T-cell (primary cell): ENCODE data around the gene SP1. TPM values are rescaled to one million over a fixed set of nuclear protein-coding genes. Genes with fewer than 3 reads are reported as not detected.
"Not testable (repeated sequence)": the region's sequence is repeated elsewhere in the genome, so short reads cannot be mapped to it uniquely, and the experiment has no call there.

Source experiments
- ATAC-seq, 4 experiments: fragments of 200-7000 bp in 3 of 4; fragments of 150-1000 bp in 1 of 4; cut with Tn5 transposase; replicated peaks in 1 of 4; 1 replicate in 3 of 4; 2 replicates in 1 of 4; pipeline ENCODE4 v1.10.0; 2021; ENCODE audit warnings: moderate library complexity in 3 of 4, mild to moderate bottlenecking in 2 of 4, moderate number of reproducible peaks in 1 of 4
- CTCF ChIA-PET, 2 donors: fragments of 300-600 bp; sonication (Branson Sonifier 250); formaldehyde crosslinking; loops; one replicate each; lab custom pipeline; 2022; ENCODE audit warnings: antibody characterized with exemption in 2 of 2; lab: Charles Lee
- POLR2A ChIA-PET, 2 donors: fragments of 300-600 bp; sonication (Branson Sonifier 250); formaldehyde crosslinking; loops; one replicate each; lab custom pipeline; 2022; ENCODE audit warnings: antibody characterized with exemption in 2 of 2; lab: Charles Lee
- DNase-seq, 35 experiments: peaks; one replicate each; pipeline versions ENCODE4 v3.0.0 to v3.0.0-alpha.2; 2013 to 2023
- H3K27ac ChIP-seq: one replicate; pipeline ENCODE4 v1.5.1; 2013; ENCODE audit warnings: low read length
- H3K27me3 ChIP-seq, 2 experiments: replicated peaks in 1 of 2; 1 replicate in 1 of 2; 2 replicates in 1 of 2; pipeline versions ENCODE4 v1.6.1 to v1.7.0; 2013; ENCODE audit warnings: low read length in 1 of 2, mixed read lengths in 1 of 2; ENCODE audit not compliant: control insufficient read depth in 2 of 2, insufficient read depth in 2 of 2; ENCODE audit errors: extremely low read depth in 1 of 2
- H3K36me3 ChIP-seq, 2 donors: 1 replicate in 1 of 2; 2 replicates in 1 of 2; pipeline versions ENCODE4 v1.6.1 to v1.7.0; 2013; ENCODE audit warnings: low read length in 1 of 2; ENCODE audit not compliant: control insufficient read depth in 2 of 2, insufficient read depth in 1 of 2; ENCODE audit errors: extremely low read depth in 1 of 2
- H3K4me1 ChIP-seq, 2 experiments: 1 replicate in 1 of 2; 2 replicates in 1 of 2; pipeline versions ENCODE4 v1.6.1 to v1.7.0; 2013; ENCODE audit warnings: low read length in 2 of 2, mixed read lengths in 1 of 2; ENCODE audit not compliant: insufficient read depth in 2 of 2, control insufficient read depth in 1 of 2; ENCODE audit errors: extremely low read depth in 1 of 2
- H3K4me3 ChIP-seq, 2 donors: 1 replicate in 1 of 2; 2 replicates in 1 of 2; pipeline versions ENCODE4 v1.5.1 to v1.7.0; 2013; ENCODE audit warnings: mild to moderate bottlenecking in 2 of 2, low read length in 1 of 2, moderate library complexity in 1 of 2; ENCODE audit not compliant: control insufficient read depth in 1 of 2; ENCODE audit errors: extremely low read depth in 1 of 2
- H3K9me3 ChIP-seq: 2 replicates; pipeline ENCODE4 v1.7.0; 2013
- H3K27ac Mint-ChIP-seq, 2 donors: one replicate each; pipeline ENCODE4 v1.8.0; 2020 to 2021; ENCODE audit warnings: mild to moderate bottlenecking in 2 of 2, mixed read lengths in 2 of 2
- H3K27me3 Mint-ChIP-seq, 2 donors: one replicate each; pipeline ENCODE4 v1.8.0; 2021 to 2022; ENCODE audit warnings: mixed read lengths in 2 of 2
- H3K36me3 Mint-ChIP-seq: one replicate; pipeline ENCODE4 v1.8.0; 2021; ENCODE audit warnings: mixed read lengths
- H3K4me1 Mint-ChIP-seq, 3 donors: one replicate each; pipeline ENCODE4 v1.8.0; 2020 to 2022; ENCODE audit warnings: mixed read lengths in 3 of 3, mild to moderate bottlenecking in 1 of 3
- H3K4me3 Mint-ChIP-seq, 3 donors: one replicate each; pipeline ENCODE4 v1.8.0; 2020 to 2022; ENCODE audit warnings: mild to moderate bottlenecking in 3 of 3, mixed read lengths in 3 of 3, moderate library complexity in 3 of 3
- H3K9me3 Mint-ChIP-seq, 3 donors: one replicate each; pipeline ENCODE4 v1.8.0; 2020 to 2022; ENCODE audit warnings: mixed read lengths in 3 of 3
- WGBS: methylation state at CpG from one replicate; pipeline ENCODE4 v1.1.5; 2013; ENCODE audit warnings: missing lambda C conversion rate; ENCODE audit not compliant: insufficient coverage; 5-methylcytosine and 5-hydroxymethylcytosine counted together
- total RNA-seq, 35 experiments: library from RNA in 6 of 35; stranded (reverse) in 6 of 35; fragments of 120-200 nt in 1 of 35; gene quantifications; one replicate each; pipeline versions ENCODE4 v1.2.1 to v1.2.4 and lab custom pipeline; 2013 to 2026

SP1 gene
- total RNA-seq, 5 donors from 2014 or later (not counting 1 experiment from before 2014, with no cell fraction given) = 72.7 to 109 (median 96.6) TPM

DNA sequence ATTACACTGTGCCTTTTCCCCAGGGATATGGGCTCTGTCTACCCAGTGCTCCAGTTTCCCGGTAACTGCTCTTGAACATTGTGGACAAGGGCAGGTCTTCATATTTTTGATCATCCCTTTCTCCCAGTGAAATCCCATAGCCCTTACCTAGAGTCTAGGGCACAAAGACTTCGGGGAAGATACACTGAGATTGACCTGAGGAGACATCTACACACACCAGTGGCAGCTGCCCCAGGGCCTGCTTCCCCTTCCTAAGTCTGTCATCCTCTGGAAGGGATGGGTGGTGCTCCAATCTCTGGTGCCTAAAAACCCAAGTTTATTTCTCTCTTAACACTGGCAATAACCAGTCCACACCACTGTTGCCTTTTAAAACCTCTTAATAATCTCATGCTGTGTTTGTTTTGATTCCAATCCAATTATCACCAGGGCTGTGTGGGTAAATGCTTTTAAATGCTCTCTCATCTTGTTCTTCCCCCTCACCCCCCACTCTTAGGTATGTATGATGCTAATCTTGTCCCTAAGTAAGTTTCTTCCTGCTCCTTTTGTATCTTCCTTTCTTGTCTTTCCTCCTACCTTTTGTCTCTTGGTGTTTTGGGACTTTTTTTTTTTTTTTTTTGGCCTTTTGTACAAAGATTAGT lies 35.9 kb downstream of the SP1 start:
- H3K36me3 ChIP-seq = peaks cover 12 to 31% of the 10 kb centered on the region in 2 donors
- not testable (repeated sequence) for H3K9me3 Mint-ChIP-seq, H3K27ac ChIP-seq, H3K27me3 Mint-ChIP-seq, ATAC-seq, H3K4me1 ChIP-seq, DNase-seq, H3K4me3 ChIP-seq, H3K27me3 ChIP-seq, H3K9me3 ChIP-seq, H3K4me3 Mint-ChIP-seq
- WGBS = 100% methylated on average over 2 of the region's 2 CpGs
- Mint-ChIP-seq H3K4me1 (peaks cover 42 to 59% (median 44%) of the 10 kb centered on the region in 3 donors), H3K36me3 (peaks cover 18% of the 10 kb centered on the region), H3K27ac (peak overlapping the region; percentile 52 to 68)
- CTCF ChIA-PET = interaction anchor here in 1 of 2 donors (0.5 kb wide), 1 partner anchor 279 kb away, joined by 3 read pairs; no protein-coding TSS in a partner anchor
- POLR2A ChIA-PET = interaction anchor here in 1 of 2 donors (0.6 kb wide), 1 partner anchor 94 kb away, joined by 4 read pairs; no protein-coding TSS in a partner anchor

DNA sequence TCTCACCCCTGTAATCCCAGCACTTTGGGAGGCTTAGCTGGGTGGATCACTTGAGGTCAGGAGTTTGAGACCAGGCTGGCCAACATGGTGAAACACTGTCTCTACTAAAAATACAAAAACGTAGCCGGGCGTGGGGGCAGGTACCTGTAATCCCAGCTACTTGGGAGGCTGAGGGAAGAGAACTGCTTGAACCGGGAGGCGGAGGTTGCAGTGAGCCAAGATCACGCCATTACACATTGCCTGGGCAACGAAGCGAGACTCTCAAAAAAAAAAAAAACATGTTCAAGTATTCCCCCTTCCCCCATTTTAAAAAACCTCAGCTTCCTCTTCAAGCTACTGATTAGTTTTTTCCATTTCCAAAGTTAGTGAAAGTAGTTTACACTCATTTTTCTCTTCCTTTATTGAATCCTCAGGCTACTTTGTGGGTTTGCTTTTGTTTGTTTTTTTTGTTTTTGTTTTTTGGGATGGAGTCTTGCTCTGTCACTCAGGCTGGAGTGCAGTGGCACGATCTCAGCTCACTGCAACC lies 37.4 kb downstream of the SP1 start:
- H3K4me1 ChIP-seq = peaks cover 2 to 11% of the 10 kb centered on the region in 2 experiments
- H3K4me1 Mint-ChIP-seq = peaks cover 39 to 53% (median 40%) of the 10 kb centered on the region in 3 donors
- DNase-seq = peak in 1 of 35 experiments; percentile 28
- H3K9me3 ChIP-seq, H3K27ac ChIP-seq, ATAC-seq, H3K4me3 ChIP-seq, H3K36me3 Mint-ChIP-seq, H3K27me3 Mint-ChIP-seq, H3K9me3 Mint-ChIP-seq, H3K4me3 Mint-ChIP-seq, H3K27me3 ChIP-seq: not testable (repeated sequence)
- H3K27ac Mint-ChIP-seq = peak overlapping the region in 1 of 2 donors; percentile 67
- ChIA-PET CTCF (interaction anchor here (0.8 to 2.1 kb wide), 4 partner anchors 64 to 96 kb away, joined by 3 to 9 read pairs (median 7); partner anchors contain the start of gene AAAS (in 1 of the 2)), POLR2A (interaction anchor here (0.6 to 0.8 kb wide), 2 partner anchors 22 to 30 kb away, joined by 3 to 5 read pairs; no protein-coding TSS in a partner anchor)
- no CpG with 5 or more reads among the region's 9 CpGs for WGBS
- peaks cover under 1 to 18% of the 10 kb centered on the region in 2 donors for H3K36me3 ChIP-seq

DNA sequence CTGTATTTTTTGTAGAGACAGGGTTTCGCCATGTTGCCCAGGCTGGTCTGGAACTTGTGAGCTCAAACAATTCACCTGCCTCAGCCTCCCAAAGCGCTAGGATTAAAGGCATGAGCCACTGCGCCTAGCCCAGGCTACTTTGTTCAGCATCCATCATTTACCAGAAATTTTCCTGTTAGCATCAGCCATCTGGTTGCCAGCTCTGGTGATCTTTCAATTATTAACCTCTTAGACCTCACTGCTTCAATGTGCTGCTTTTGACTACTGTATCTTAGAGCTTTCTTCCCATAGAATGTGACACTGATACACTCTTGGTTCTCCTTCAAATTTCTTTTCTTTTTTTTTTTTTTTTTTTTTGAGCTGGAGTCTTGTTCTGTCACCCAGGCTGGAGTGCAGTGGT lies 38.2 kb downstream of the SP1 start:
- H3K27me3 Mint-ChIP-seq = no peaks in the 10 kb centered on the region
- ChIA-PET POLR2A (interaction anchor here in 1 of 2 donors (0.7 to 0.8 kb wide), 2 partner anchors 95 to 110 kb away, joined by 4 to 7 read pairs; no protein-coding TSS in a partner anchor), CTCF (interaction anchor here (0.6 to 2.1 kb wide), 7 partner anchors 65 to 316 kb away, joined by 3 to 9 read pairs (median 3); no protein-coding TSS in a partner anchor)
- H3K4me1 Mint-ChIP-seq = peaks cover 32 to 45% (median 32%) of the 10 kb centered on the region in 3 donors
- 96% methylated on average over 3 of the region's 3 CpGs for WGBS
- no peak for DNase-seq
- no peaks in the 10 kb centered on the region for H3K27me3 ChIP-seq
- H3K9me3 ChIP-seq = no peaks in the 10 kb centered on the region
- no peak overlapping the region for H3K27ac Mint-ChIP-seq
- H3K36me3 Mint-ChIP-seq = peaks cover 3% of the 10 kb centered on the region
- peaks cover 0 to 11% of the 10 kb centered on the region in 2 experiments for H3K4me1 ChIP-seq
- peaks cover 0 to 14% of the 10 kb centered on the region in 2 donors for H3K36me3 ChIP-seq
- H3K9me3 Mint-ChIP-seq = no peaks in the 10 kb centered on the region
- no peak overlapping the region for H3K4me3 ChIP-seq
- H3K4me3 Mint-ChIP-seq = no peak overlapping the region
- no peak for ATAC-seq
- no peak overlapping the region for H3K27ac ChIP-seq

DNA sequence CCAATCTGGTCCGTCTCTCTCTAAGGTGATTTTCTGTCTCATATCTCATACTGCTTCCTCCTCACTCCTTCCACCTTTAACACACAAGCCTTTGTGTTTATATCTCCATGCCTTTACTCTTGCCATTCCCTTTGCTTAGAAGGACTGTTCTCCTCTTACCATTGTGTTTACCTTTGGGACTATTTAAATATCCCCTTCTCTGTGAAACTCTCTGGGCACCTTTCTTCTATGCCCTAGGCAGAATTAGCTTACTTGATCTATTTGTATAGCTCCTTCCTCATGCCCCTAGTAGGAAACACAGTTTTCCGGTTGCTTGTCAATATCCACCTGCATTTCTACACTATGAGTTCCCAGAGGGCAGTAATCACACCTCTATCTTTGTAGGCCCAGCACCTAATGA lies 39.8 kb downstream of the SP1 start:
- DNase-seq (no peak), ATAC-seq (no peak)
- no peaks in the 10 kb centered on the region for H3K36me3 Mint-ChIP-seq
- peaks cover 28 to 39% (median 32%) of the 10 kb centered on the region in 3 donors for H3K4me1 Mint-ChIP-seq
- WGBS = 92% methylated on average over 2 of the region's 2 CpGs
- H3K4me3 Mint-ChIP-seq = no peak overlapping the region
- no peaks in the 10 kb centered on the region for H3K27me3 Mint-ChIP-seq
- ChIA-PET POLR2A (no interaction called here), CTCF (interaction anchor here (0.6 to 3.4 kb wide), 5 partner anchors 35 to 93 kb away, joined by 3 to 54 read pairs (median 3); no protein-coding TSS in a partner anchor)
- peaks cover 0 to 3% of the 10 kb centered on the region in 2 donors for H3K36me3 ChIP-seq
- no peaks in the 10 kb centered on the region for H3K9me3 ChIP-seq
- H3K4me3 ChIP-seq = no peak overlapping the region
- peaks cover 0 to 11% of the 10 kb centered on the region in 2 experiments for H3K4me1 ChIP-seq
- no peak overlapping the region for H3K27ac Mint-ChIP-seq
- no peak overlapping the region for H3K27ac ChIP-seq
- no peaks in the 10 kb centered on the region for H3K27me3 ChIP-seq
- no peaks in the 10 kb centered on the region for H3K9me3 Mint-ChIP-seq

DNA sequence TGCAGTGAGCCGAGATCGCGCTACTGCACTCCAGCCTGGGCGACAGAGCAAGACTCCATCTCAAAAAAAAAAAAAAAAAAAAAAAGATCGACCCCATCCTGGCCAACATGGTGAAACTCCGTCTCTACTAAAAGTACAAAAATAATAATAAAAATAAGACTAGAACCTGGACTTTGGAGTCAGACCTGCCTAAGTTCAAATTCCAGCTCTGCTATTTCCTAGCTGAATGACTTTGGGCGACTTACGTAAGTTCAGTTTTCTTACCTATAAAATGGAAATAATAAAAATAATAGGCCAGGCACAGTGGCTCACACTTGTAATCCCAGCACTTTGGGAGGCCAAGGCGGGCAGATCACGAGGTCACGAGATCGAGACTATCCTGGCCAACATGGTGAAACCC lies 42.3 kb downstream of the SP1 start:
- H3K9me3 Mint-ChIP-seq, H3K4me3 ChIP-seq, H3K27me3 Mint-ChIP-seq, H3K4me1 ChIP-seq, ATAC-seq, H3K36me3 ChIP-seq, H3K27ac Mint-ChIP-seq, DNase-seq, H3K9me3 ChIP-seq, H3K4me3 Mint-ChIP-seq, H3K27ac ChIP-seq, H3K36me3 Mint-ChIP-seq, H3K27me3 ChIP-seq, POLR2A ChIA-PET: not testable (repeated sequence)
- WGBS = 60% methylated on average over 1 of the region's 12 CpGs
- CTCF ChIA-PET = interaction anchor here in 1 of 2 donors (0.7 to 3.4 kb wide), 3 partner anchors 43 to 111 kb away, joined by 7 to 54 read pairs (median 16); partner anchors contain the start of gene SP1
- peaks cover 16 to 28% (median 24%) of the 10 kb centered on the region in 3 donors for H3K4me1 Mint-ChIP-seq

DNA sequence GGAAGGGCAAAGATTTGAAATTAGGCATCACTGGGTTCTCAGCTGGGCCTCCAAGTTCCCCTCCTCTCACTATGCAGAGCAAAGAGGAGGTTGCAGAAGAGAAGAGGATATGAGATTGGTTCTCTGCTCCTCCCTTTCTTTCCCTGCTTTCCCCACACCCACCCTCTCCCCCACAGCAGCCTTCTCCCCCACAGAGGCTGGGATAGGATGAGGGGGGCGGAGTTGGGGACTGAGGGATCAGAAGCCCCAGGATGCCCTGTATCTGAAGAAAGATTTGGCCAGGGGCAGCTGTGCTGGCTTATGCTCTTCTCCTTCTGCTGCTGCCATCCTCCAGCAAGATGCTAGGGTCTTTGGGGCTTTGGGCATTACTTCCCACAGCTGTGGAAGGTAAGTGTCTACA lies 43.6 kb downstream of the SP1 start, which contains the start of gene AMHR2:
Gene AMHR2 (plus strand): TSS at position 259 of the 400 bp plus-strand sequence. CDS start 80 bp downstream, at position 339.
- WGBS = no CpG with 5 or more reads among the region's 1 CpG
- ATAC-seq (no peak), DNase-seq (no peak)
- no peak within 1 kb of the TSS for H3K4me3 Mint-ChIP-seq
- no peak within 1 kb of the TSS for H3K4me3 ChIP-seq
- H3K9me3 Mint-ChIP-seq = no peaks in the 10 kb centered on the region
- no peak within 1 kb of the TSS for H3K27ac ChIP-seq
- ChIA-PET CTCF (interaction anchor here in 1 of 2 donors (0.7 to 0.8 kb wide), 2 partner anchors 103 to 355 kb away, joined by 3 to 4 read pairs; partner anchors contain the start of gene AAAS), POLR2A (no interaction called here)
- no peaks in the 10 kb centered on the region for H3K36me3 Mint-ChIP-seq
- H3K27me3 ChIP-seq = peaks cover 0 to 3% of the 10 kb centered on the region in 2 experiments
- peaks cover 10 to 23% (median 13%) of the 10 kb centered on the region in 3 donors for H3K4me1 Mint-ChIP-seq
- H3K27me3 Mint-ChIP-seq = no peaks in the 10 kb centered on the region
- H3K4me1 ChIP-seq = peaks cover 0 to 5% of the 10 kb centered on the region in 2 experiments
- no peaks in the 10 kb centered on the region for H3K9me3 ChIP-seq
- no peaks in the 10 kb centered on the region for H3K36me3 ChIP-seq
- no peak within 1 kb of the TSS for H3K27ac Mint-ChIP-seq
